H9 (cell line): ENCODE data around the gene FBH1. TPM values are rescaled to one million over a fixed set of nuclear protein-coding genes. Genes with fewer than 3 reads are reported as not detected.

Source experiments
- DNase-seq: peaks from one replicate; pipeline ENCODE4 v3.0.0-alpha.2; 2017
- H2AFZ ChIP-seq: one replicate; pipeline ENCODE4 v1.6.1; 2013; ENCODE audit warnings: mild to moderate bottlenecking, low read length, control low read depth, moderate library complexity
- H2AK5ac ChIP-seq: 2 replicates; pipeline ENCODE4 v1.6.1; 2013; ENCODE audit warnings: low read length, control low read depth, mixed read lengths; ENCODE audit not compliant: insufficient read length
- H2BK120ac ChIP-seq: one replicate; pipeline ENCODE4 v1.6.1; 2013; ENCODE audit warnings: low read depth, mild to moderate bottlenecking, low read length, control low read depth, inconsistent platforms; ENCODE audit not compliant: poor library complexity, severe bottlenecking
- H2BK12ac ChIP-seq: 2 replicates; pipeline ENCODE4 v1.6.1; 2013; ENCODE audit warnings: low read length, control low read depth, mixed read lengths, low read depth; ENCODE audit not compliant: insufficient read length
- H2BK15ac ChIP-seq: 2 replicates; pipeline ENCODE4 v1.6.1; 2013; ENCODE audit warnings: low read depth, low read length, control low read depth
- H2BK20ac ChIP-seq: one replicate; pipeline ENCODE4 v1.6.1; 2013; ENCODE audit warnings: low read depth, mild to moderate bottlenecking, low read length, control low read depth, inconsistent platforms; ENCODE audit not compliant: poor library complexity, severe bottlenecking
- H2BK5ac ChIP-seq: 2 replicates; pipeline ENCODE4 v1.6.1; 2013; ENCODE audit warnings: low read length, control low read depth, mixed read lengths; ENCODE audit not compliant: insufficient read length
- H3K14ac ChIP-seq: 2 replicates; pipeline ENCODE4 v1.6.1; 2013; ENCODE audit warnings: low read length, control low read depth; ENCODE audit not compliant: insufficient read depth
- H3K18ac ChIP-seq: 2 replicates; pipeline ENCODE4 v1.6.1; 2013; ENCODE audit warnings: low read depth, mild to moderate bottlenecking, mixed read lengths, low read length, control low read depth; ENCODE audit not compliant: insufficient read length
- H3K23ac ChIP-seq: 2 replicates; pipeline ENCODE4 v1.6.1; 2013; ENCODE audit warnings: low read length, control low read depth, mixed read lengths, low read depth; ENCODE audit not compliant: insufficient read length
- H3K23me2 ChIP-seq: 2 replicates; pipeline ENCODE4 v1.6.1; 2013; ENCODE audit warnings: low read depth, mild to moderate bottlenecking, mixed read lengths, low read length, control low read depth; ENCODE audit not compliant: insufficient read length, poor library complexity, severe bottlenecking
- H3K27ac ChIP-seq: 2 replicates; pipeline ENCODE4 v1.5.1; 2013; ENCODE audit warnings: low read length, control low read depth, mixed read lengths, low read depth; ENCODE audit not compliant: insufficient read length
- H3K27me3 ChIP-seq: 2 replicates; pipeline ENCODE4 v1.6.1; 2013; ENCODE audit warnings: low read length, control low read depth, inconsistent platforms; ENCODE audit not compliant: insufficient read depth
- H3K4ac ChIP-seq: 2 replicates; pipeline ENCODE4 v1.6.1; 2013; ENCODE audit warnings: low read depth, mild to moderate bottlenecking, control low read depth, inconsistent platforms, low read length, moderate library complexity
- H3K4me1 ChIP-seq: 2 replicates; pipeline ENCODE4 v1.6.1; 2013; ENCODE audit warnings: low read length, control low read depth, inconsistent platforms; ENCODE audit not compliant: insufficient read depth
- H3K4me2 ChIP-seq: 2 replicates; pipeline ENCODE4 v1.6.1; 2013; ENCODE audit warnings: low read length, control low read depth, mixed read lengths; ENCODE audit not compliant: insufficient read length, insufficient read depth
- H3K56ac ChIP-seq: 2 replicates; pipeline ENCODE4 v1.6.1; 2013; ENCODE audit warnings: low read depth, mild to moderate bottlenecking, mixed read lengths, low read length, control low read depth; ENCODE audit not compliant: insufficient read length
- H3K79me1 ChIP-seq: 2 replicates; pipeline ENCODE4 v1.6.1; 2013; ENCODE audit warnings: low read depth, mild to moderate bottlenecking, moderate library complexity, low read length, control low read depth, inconsistent platforms; ENCODE audit not compliant: insufficient read depth, poor library complexity, severe bottlenecking
- H3K79me2 ChIP-seq: 2 replicates; pipeline ENCODE4 v1.6.1; 2013; ENCODE audit warnings: low read length, control low read depth, inconsistent platforms; ENCODE audit not compliant: insufficient read depth
- H3K9ac ChIP-seq: 2 replicates; pipeline ENCODE4 v1.6.1; 2013; ENCODE audit warnings: low read length, control low read depth, mixed read lengths; ENCODE audit not compliant: insufficient read length; ENCODE audit errors: extremely low read depth
- H3K9me3 ChIP-seq: one replicate; pipeline ENCODE4 v1.6.1; 2013; ENCODE audit warnings: low read depth, low read length, inconsistent platforms; ENCODE audit not compliant: control insufficient read depth
- H3T11ph ChIP-seq: one replicate; pipeline ENCODE4 v1.6.1; 2013; ENCODE audit warnings: mild to moderate bottlenecking, low read length, control low read depth, inconsistent platforms
- H4K20me1 ChIP-seq: one replicate; pipeline ENCODE4 v1.6.1; 2013; ENCODE audit not compliant: control insufficient read depth, insufficient read length, insufficient read depth
- H4K5ac ChIP-seq: 2 replicates; pipeline ENCODE4 v1.6.1; 2013; ENCODE audit warnings: low read depth, mild to moderate bottlenecking, mixed read lengths, low read length, control low read depth; ENCODE audit not compliant: insufficient read length
- H4K8ac ChIP-seq: replicated peaks from 2 replicates; pipeline ENCODE4 v1.6.1; 2013; ENCODE audit warnings: low read length, control low read depth, mixed read lengths, low read depth; ENCODE audit not compliant: insufficient read length
- H4K91ac ChIP-seq: 2 replicates; pipeline ENCODE4 v1.6.1; 2013; ENCODE audit warnings: low read depth, mild to moderate bottlenecking, moderate library complexity, mixed read lengths, low read length, control low read depth; ENCODE audit not compliant: insufficient read length
- H3K27ac Mint-ChIP-seq, 3 experiments: 2 replicates in 2 of 3; 3 replicates in 1 of 3; pipeline ENCODE4 v1.8.0; 2020 to 2021; ENCODE audit warnings: mixed read lengths in 3 of 3, mild to moderate bottlenecking in 1 of 3, moderate library complexity in 1 of 3
- H3K27me3 Mint-ChIP-seq: 2 replicates; pipeline ENCODE4 v1.8.0; 2021; ENCODE audit warnings: low read depth, mild to moderate bottlenecking, moderate library complexity, mixed read lengths
- H3K36me3 Mint-ChIP-seq, 3 experiments: 2 replicates in 2 of 3; 3 replicates in 1 of 3; pipeline ENCODE4 v1.8.0; 2020 to 2021; ENCODE audit warnings: low read depth in 3 of 3, mixed read lengths in 3 of 3; ENCODE audit not compliant: insufficient read depth in 1 of 3
- H3K4me1 Mint-ChIP-seq, 2 experiments: 2 replicates each; pipeline ENCODE4 v1.8.0; 2020; ENCODE audit warnings: mixed read lengths in 2 of 2
- H3K4me3 Mint-ChIP-seq, 2 experiments: 2 replicates in 1 of 2; 3 replicates in 1 of 2; pipeline ENCODE4 v1.8.0; 2020 to 2021; ENCODE audit warnings: mild to moderate bottlenecking in 2 of 2, mixed read lengths in 2 of 2, moderate library complexity in 1 of 2
- H3K9me3 Mint-ChIP-seq, 2 experiments: 2 replicates in 1 of 2; 3 replicates in 1 of 2; pipeline ENCODE4 v1.8.0; 2020; ENCODE audit warnings: mild to moderate bottlenecking in 2 of 2, mixed read lengths in 2 of 2, moderate library complexity in 1 of 2
- CTCF ChIP-seq: fragments of 200-600 bp; sonication (generic); conservative IDR thresholded peaks from 3 replicates; pipeline ENCODE4 v1.8.0; 2021; ENCODE audit warnings: antibody characterized with exemption, mild to moderate bottlenecking
- WGBS: extraction: QIAGEN DNeasy Blood & Tissue Kit; methylation state at CpG from one replicate; pipeline ENCODE4 v1.1.7; 2013; ENCODE audit warnings: missing lambda C conversion rate, low lambda C conversion rate, mixed read lengths; ENCODE audit not compliant: insufficient read length; ENCODE audit errors: extremely low coverage; 5-methylcytosine and 5-hydroxymethylcytosine counted together
- total RNA-seq: library from RNA; stranded (reverse); gene quantifications from 2 replicates; pipeline ENCODE4 v1.2.1, GENCODE V29; 2021

The FBH1 gene
- total RNA-seq, 1 experiment from 2014 or later, result 52.2 TPM

DNA sequence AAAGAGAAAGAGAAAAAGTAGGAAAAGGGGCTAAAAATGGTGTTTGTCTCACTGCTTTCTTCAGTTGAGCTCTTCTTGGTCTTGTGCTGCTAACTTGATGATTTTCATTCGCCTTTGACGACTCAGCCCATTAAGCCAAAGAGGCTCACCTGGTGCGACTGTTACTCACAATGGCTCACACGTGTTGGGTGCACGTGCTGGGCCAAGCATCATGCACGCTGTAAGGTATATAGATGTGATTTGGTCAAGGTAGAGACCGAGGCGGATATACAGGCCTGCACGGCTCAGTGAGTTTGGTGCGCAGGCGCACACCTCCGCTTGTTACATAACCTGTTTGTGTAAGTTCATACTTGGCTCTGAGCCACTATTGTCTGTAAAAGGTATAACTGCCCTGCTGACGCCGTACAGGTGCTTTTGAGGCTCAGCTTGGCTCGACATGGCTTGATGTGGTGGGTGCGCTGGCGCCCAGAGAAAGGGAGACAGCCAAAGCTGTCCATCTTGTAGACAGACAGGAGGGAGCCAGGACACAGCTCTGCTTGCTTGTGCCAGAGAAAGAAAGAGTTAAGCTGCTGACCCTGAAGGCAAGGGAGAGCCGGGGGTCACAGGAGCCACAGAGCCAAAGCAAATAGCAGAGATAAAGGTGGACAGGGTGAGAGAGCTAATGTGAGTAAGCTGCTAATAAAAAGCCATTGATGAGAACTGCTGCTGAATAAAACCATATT lies 33.9 kb upstream of the FBH1 start:
- WGBS, result no CpG with 5 or more reads among the region's 18 CpGs
- no peak overlapping the region for H3K27ac ChIP-seq
- no peaks in the 10 kb centered on the region for H3K27me3 Mint-ChIP-seq
- no peaks in the 10 kb centered on the region for H3K4me1 ChIP-seq
- no peak overlapping the region for H3T11ph ChIP-seq
- H3K79me2 ChIP-seq, result no peaks in the 10 kb centered on the region
- no peak overlapping the region; a peak in 1 of 5 replicates for H3K4me3 Mint-ChIP-seq
- H3K23ac ChIP-seq, result no peak overlapping the region
- no peak overlapping the region for H3K18ac ChIP-seq
- H4K91ac ChIP-seq, result no peak overlapping the region
- H3K9me3 Mint-ChIP-seq, result no peaks in the 10 kb centered on the region
- no peak overlapping the region for H2BK20ac ChIP-seq
- H2BK12ac ChIP-seq, result no peak overlapping the region
- TF ChIP-seq CTCF, result no peak
- no peaks in the 10 kb centered on the region; the same call in 1 of the 2 replicates for H3K27me3 ChIP-seq
- no peak overlapping the region for H2AFZ ChIP-seq
- H3K23me2 ChIP-seq, result no peaks in the 10 kb centered on the region
- H3K4ac ChIP-seq, result no peak overlapping the region
- no peak overlapping the region for H3K56ac ChIP-seq
- H3K4me2 ChIP-seq, result no peak overlapping the region
- H3K79me1 ChIP-seq, result no peaks in the 10 kb centered on the region
- no peak overlapping the region for H2BK15ac ChIP-seq
- no peak overlapping the region for H3K9ac ChIP-seq
- peak overlapping the region in 2 of 3 experiments; percentile 11 to 81; a peak in 2 of 7 replicates for H3K27ac Mint-ChIP-seq
- peaks cover 4 to 7% of the 10 kb centered on the region in 2 experiments for H3K4me1 Mint-ChIP-seq
- no peaks in the 10 kb centered on the region for H4K20me1 ChIP-seq
- H3K14ac ChIP-seq, result no peak overlapping the region
- no peak overlapping the region for H2AK5ac ChIP-seq
- no peak overlapping the region for H4K8ac ChIP-seq
- no peaks in the 10 kb centered on the region for H3K9me3 ChIP-seq
- no peak overlapping the region for H2BK120ac ChIP-seq
- no peaks in the 10 kb centered on the region; a peak in 1 of 7 replicates for H3K36me3 Mint-ChIP-seq
- no peak for DNase-seq
- H2BK5ac ChIP-seq, result no peak overlapping the region
- no peak overlapping the region for H4K5ac ChIP-seq
